ENCODE data around the gene NUDT16L1.

- TF ChIP-seq CTCF (IDR thresholded peaks at IDR 0.05) = no peak
- no peak for TF ChIP-seq POLR2A (IDR thresholded peaks at IDR 0.05)
Observed at GRCh38 chr16:4718466-4718865, 25.1 kb downstream of the NUDT16L1 start.
